Ishikawa (cell line): ENCODE results near the gene GLP2R.

Experiments
- CREB1 ChIP-seq: IDR thresholded peaks from 2 replicates; pipeline ENCODE4 v1.6.1; 2012; ENCODE audit warnings: low read depth
- EP300 ChIP-seq: IDR thresholded peaks from 2 replicates; pipeline ENCODE4 v1.6.1; 2012; ENCODE audit warnings: borderline replicate concordance
- REST ChIP-seq: IDR thresholded peaks from 2 replicates; pipeline ENCODE4 v1.6.1; 2012; ENCODE audit warnings: low read depth, mild to moderate bottlenecking
- TAF1 ChIP-seq: IDR thresholded peaks from 2 replicates; pipeline ENCODE4 v1.6.1; 2012; ENCODE audit warnings: low read depth, mild to moderate bottlenecking
- YY1 ChIP-seq: IDR thresholded peaks from 2 replicates; pipeline ENCODE4 v1.6.1; 2012; ENCODE audit warnings: low read depth

DNA sequence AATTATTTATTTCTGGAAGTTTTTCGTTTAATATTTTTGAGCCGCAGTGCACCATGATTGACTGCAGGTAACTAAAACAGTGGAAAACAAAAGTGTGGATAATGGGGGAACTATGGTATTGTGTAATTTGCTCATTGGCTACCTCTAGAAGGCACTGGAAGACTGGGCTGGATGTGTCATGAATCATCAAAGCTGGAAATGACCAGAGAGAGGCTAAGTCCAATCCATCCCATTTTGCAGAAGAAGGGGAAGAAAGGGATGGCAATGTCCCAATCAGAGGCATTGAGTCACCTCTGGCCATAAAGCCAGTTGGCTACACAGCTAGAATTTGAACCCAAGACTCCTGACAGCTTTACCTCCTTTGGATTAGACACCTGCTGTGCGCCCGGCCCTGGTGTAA is 29.3 kb downstream of the GLP2R start:
- TF ChIP-seq EP300 (no peak), REST (no peak), CREB1 (no peak), YY1 (no peak), TAF1 (no peak)
